Neural cell (in vitro differentiated cells): ENCODE data around the gene TSPAN15. TPM values are rescaled to one million over a fixed set of nuclear protein-coding genes. Genes with fewer than 3 reads are reported as not detected.

Experiments
- H2AFZ ChIP-seq: fragments of 200-600, 300-800 bp; sonication (generic), shearing (Covaris generic); 2 replicates; pipeline ENCODE4 v1.6.0; 2014; ENCODE audit warnings: low read depth, mild to moderate bottlenecking, antibody characterized with exemption, low read length, moderate library complexity
- H3F3A ChIP-seq: fragments of 200-600 bp; shearing (Covaris generic); 2 replicates; pipeline ENCODE4 v1.6.1; 2016; ENCODE audit warnings: mild to moderate bottlenecking, moderate library complexity, mixed read lengths, antibody characterized with exemption, low read length; ENCODE audit not compliant: insufficient read depth, poor library complexity, severe bottlenecking
- H3K27ac ChIP-seq: fragments of 200-600, 300-800 bp; sonication (generic), shearing (Covaris generic); 2 replicates; pipeline ENCODE4 v1.5.1; 2014; ENCODE audit warnings: mild to moderate bottlenecking, low read length, moderate library complexity
- H3K27me3 ChIP-seq: fragments of 300-800, 200-600 bp; sonication (generic), shearing (Covaris generic); 2 replicates; pipeline ENCODE4 v1.6.0; 2014; ENCODE audit warnings: mild to moderate bottlenecking, low read depth, low read length, moderate library complexity; ENCODE audit not compliant: insufficient read depth
- H3K36me3 ChIP-seq: fragments of 300-800, 200-600 bp; sonication (generic), shearing (Covaris generic); 2 replicates; pipeline ENCODE4 v1.5.1; 2014; ENCODE audit warnings: mild to moderate bottlenecking, antibody characterized with exemption, low read length, moderate library complexity; ENCODE audit not compliant: insufficient read depth
- H3K4me2 ChIP-seq: fragments of 300-800, 200-600 bp; sonication (generic), shearing (Covaris generic); 2 replicates; pipeline ENCODE4 v1.6.0; 2014; ENCODE audit warnings: mild to moderate bottlenecking, low read length
- H3K4me3 ChIP-seq: fragments of 300-800, 200-600 bp; sonication (generic), shearing (Covaris generic); 2 replicates; pipeline ENCODE4 v1.5.1; 2014; ENCODE audit warnings: mild to moderate bottlenecking, low read length, moderate library complexity
- H3K79me2 ChIP-seq: fragments of 200-600 bp; shearing (Covaris generic); replicated peaks from 2 replicates; pipeline ENCODE4 v1.6.0; 2014; ENCODE audit warnings: mild to moderate bottlenecking, low read length, moderate library complexity; ENCODE audit not compliant: insufficient read depth
- H3K9ac ChIP-seq: fragments of 300-800, 200-600 bp; sonication (generic), shearing (Covaris generic); 2 replicates; pipeline ENCODE4 v1.6.1; 2016; ENCODE audit warnings: mild to moderate bottlenecking, low read length, mixed read lengths
- H3K9me2 ChIP-seq: fragments of 200-600 bp; shearing (Covaris generic); 2 replicates; pipeline ENCODE4 v1.6.1; 2016; ENCODE audit warnings: mild to moderate bottlenecking, low read length, mixed read lengths; ENCODE audit not compliant: insufficient read depth
- H3K9me3 ChIP-seq: fragments of 200-600, 300-800 bp; sonication (generic), shearing (Covaris generic); 2 replicates; pipeline ENCODE4 v1.6.1; 2016; ENCODE audit warnings: mild to moderate bottlenecking, mixed run types, low read length, moderate library complexity, mixed read lengths
- H4K20me1 ChIP-seq: fragments of 200-600 bp; shearing (Covaris generic); 2 replicates; pipeline ENCODE4 v1.6.1; 2016; ENCODE audit warnings: mild to moderate bottlenecking, mixed run types; ENCODE audit not compliant: insufficient read depth
- CTCF ChIP-seq: fragments of 450-650 bp; IDR thresholded peaks from 2 replicates; pipeline ENCODE4 v1.5.1; 2014; ENCODE audit warnings: antibody characterized with exemption, mild to moderate bottlenecking, moderate library complexity; ENCODE audit not compliant: poor library complexity, severe bottlenecking
- EP300 ChIP-seq: fragments of 450-650 bp; conservative IDR thresholded peaks from 2 replicates; pipeline ENCODE4 v1.6.1; 2014; ENCODE audit warnings: antibody characterized with exemption, mild to moderate bottlenecking, moderate library complexity; ENCODE audit not compliant: poor library complexity, severe bottlenecking
- EZH2 ChIP-seq: fragments of 200-600, 300-800 bp; shearing (Covaris generic), sonication (generic); IDR thresholded peaks from 2 replicates; pipeline ENCODE4 v1.6.1; 2014; ENCODE audit warnings: antibody characterized with exemption, low read length, borderline replicate concordance, mild to moderate bottlenecking; ENCODE audit not compliant: insufficient read depth, poor library complexity, severe bottlenecking
- MXI1 ChIP-seq: fragments of 450-650 bp; conservative IDR thresholded peaks from 2 replicates; pipeline ENCODE4 v1.6.1; 2014; ENCODE audit warnings: antibody characterized with exemption, mild to moderate bottlenecking; ENCODE audit not compliant: poor library complexity, severe bottlenecking
- POLR2AphosphoS5 ChIP-seq: IDR thresholded peaks from 2 replicates; pipeline ENCODE4 v1.6.1; 2012
- RAD21 ChIP-seq: fragments of 450-650 bp; conservative IDR thresholded peaks from 2 replicates; pipeline ENCODE4 v1.6.1; 2014; ENCODE audit warnings: antibody characterized with exemption, mild to moderate bottlenecking, moderate library complexity
- REST ChIP-seq: IDR thresholded peaks from 2 replicates; pipeline ENCODE4 v1.6.1; 2012; ENCODE audit warnings: borderline replicate concordance
- SMC3 ChIP-seq: fragments of 450-650 bp; conservative IDR thresholded peaks from 2 replicates; pipeline ENCODE4 v1.6.1; 2014; ENCODE audit warnings: antibody characterized with exemption, mild to moderate bottlenecking, moderate library complexity; ENCODE audit not compliant: poor library complexity
- TAF1 ChIP-seq: IDR thresholded peaks from 2 replicates; pipeline ENCODE4 v1.6.1; 2012; ENCODE audit warnings: low read depth
- polyA plus RNA-seq: library from polyadenylated mRNA; depleted of rRNA; stranded (reverse); fragments of >200 nt; gene quantifications from 2 replicates; pipeline ENCODE4 v1.2.3, GENCODE V29; 2014

Gene TSPAN15
- polyA plus RNA-seq, 1 donor from 2014 or later, result 1.2 TPM

- H3K36me3 ChIP-seq, result no peaks in the 10 kb centered on the region
- peaks cover 4% of the 10 kb centered on the region for H3K27me3 ChIP-seq
- no peaks in the 10 kb centered on the region for H4K20me1 ChIP-seq
- no peak overlapping the region for H3K27ac ChIP-seq
- no peaks in the 10 kb centered on the region for H3K9me2 ChIP-seq
- no peak overlapping the region for H3K4me2 ChIP-seq
- no peak overlapping the region for H3K4me3 ChIP-seq
- H2AFZ ChIP-seq, result no peak overlapping the region
- no peaks in the 10 kb centered on the region for H3F3A ChIP-seq
- no peaks in the 10 kb centered on the region for H3K9me3 ChIP-seq
- H3K9ac ChIP-seq, result no peak overlapping the region
- TF ChIP-seq SMC3, result no peak
- TF ChIP-seq POLR2AphosphoS5, result no peak
- TF ChIP-seq EZH2, result no peak
- TF ChIP-seq CTCF, result no peak
- TF ChIP-seq EP300, result no peak
- TF ChIP-seq REST, result no peak
- TF ChIP-seq MXI1, result no peak
- TF ChIP-seq TAF1, result no peak
- no peak for TF ChIP-seq RAD21
- no peaks in the 10 kb centered on the region for H3K79me2 ChIP-seq
Measured at GRCh38 chr10:69456880-69457693, 5.8 kb downstream of the TSPAN15 start.

GRCh38 chr10:69457771-69458237, 6.5 kb downstream of the TSPAN15 start:
- Histone ChIP-seq H2AFZ (no peak overlapping the region), H3K36me3 (no peaks in the 10 kb centered on the region), H3K79me2 (no peaks in the 10 kb centered on the region), H3K9ac (no peak overlapping the region), H3F3A (no peaks in the 10 kb centered on the region), H3K27me3 (no peaks in the 10 kb centered on the region), H3K9me2 (no peaks in the 10 kb centered on the region), H3K4me3 (no peak overlapping the region), H3K27ac (no peak overlapping the region), H4K20me1 (no peaks in the 10 kb centered on the region), H3K9me3 (no peaks in the 10 kb centered on the region), H3K4me2 (no peak overlapping the region)
- TF ChIP-seq POLR2AphosphoS5 (no peak), SMC3 (no peak), EP300 (no peak), MXI1 (no peak), TAF1 (no peak), REST (no peak), CTCF (no peak), EZH2 (no peak), RAD21 (no peak)
